A549 (cell line): ENCODE measurements around the gene RNF14.

Experiments
- CEBPB ChIP-seq, 2 experiments: fragments of >200 bp in 1 of 2; sonication (Bioruptor Twin) in 1 of 2; formaldehyde crosslinking in 1 of 2; IDR thresholded peaks; 2 replicates each; pipeline ENCODE4 v1.6.1; 2012 to 2016
- JUN ChIP-seq, 2 experiments: fragments of >200 bp; sonication (Bioruptor Twin); formaldehyde crosslinking; IDR thresholded peaks; 2 replicates in 1 of 2; 3 replicates in 1 of 2; pipeline ENCODE4 v1.6.1; 2016 to 2017
- MAFK ChIP-seq: fragments of 450-650 bp; IDR thresholded peaks from 2 replicates; pipeline ENCODE4 v1.6.1; 2014; ENCODE audit not compliant: partially characterized antibody
- MAZ ChIP-seq: fragments of 150-350 bp; IDR thresholded peaks from 2 replicates; pipeline ENCODE4 v1.6.1; 2014; ENCODE audit warnings: antibody characterized with exemption, low read depth, low read length, borderline replicate concordance
- MYC ChIP-seq: IDR thresholded peaks from 2 replicates; pipeline ENCODE4 v1.6.1; 2012; ENCODE audit warnings: mild to moderate bottlenecking, inconsistent platforms, low read length, improper control_type of control experiment, borderline replicate concordance
- NR3C1 ChIP-seq: fragments of >200 bp; sonication (Bioruptor Twin); formaldehyde crosslinking; IDR thresholded peaks from 3 replicates; pipeline ENCODE4 v1.6.1; 2017
- POLR2A ChIP-seq: IDR thresholded peaks from 2 replicates; pipeline ENCODE4 v1.6.1; 2012; ENCODE audit warnings: mild to moderate bottlenecking, low read length
- POLR2AphosphoS2 ChIP-seq: conservative IDR thresholded peaks from 2 replicates; pipeline ENCODE4 v1.6.1; 2012; ENCODE audit warnings: low read length, improper control_type of control experiment, inconsistent platforms
- RNF2 ChIP-seq: fragments of 200-600 bp; sonication (generic); IDR thresholded peaks from 2 replicates; pipeline ENCODE4 v1.6.1; 2016; ENCODE audit warnings: low read depth, mild to moderate bottlenecking, antibody characterized with exemption, moderate library complexity, borderline replicate concordance
- ZFP36 ChIP-seq: fragments of 450-650 bp; IDR thresholded peaks from 2 replicates; pipeline ENCODE4 v1.6.1; 2014; ENCODE audit warnings: borderline replicate concordance; ENCODE audit not compliant: partially characterized antibody
- ZSCAN20 ChIP-seq: fragments of 250-450 bp; sonication (Bioruptor Pico); IDR thresholded peaks from 2 replicates; pipeline ENCODE4 v1.8.0; 2022; ENCODE audit warnings: mild to moderate bottlenecking, moderate library complexity
- TF ChIP-seq, protein P1 (sequence below): fragments of >200 bp; sonication (Bioruptor Twin); formaldehyde crosslinking; IDR thresholded peaks from 3 replicates; pipeline ENCODE4 v1.5.1; 2016
- TF ChIP-seq, protein P2 (sequence below): fragments of 150-350 bp; IDR thresholded peaks from 2 replicates; pipeline ENCODE4 v1.6.1; 2014; ENCODE audit warnings: low read depth, mild to moderate bottlenecking, low read length
- TF ChIP-seq, protein P3 (sequence below): IDR thresholded peaks from 2 replicates; pipeline ENCODE4 v1.6.1; 2012

DNA sequence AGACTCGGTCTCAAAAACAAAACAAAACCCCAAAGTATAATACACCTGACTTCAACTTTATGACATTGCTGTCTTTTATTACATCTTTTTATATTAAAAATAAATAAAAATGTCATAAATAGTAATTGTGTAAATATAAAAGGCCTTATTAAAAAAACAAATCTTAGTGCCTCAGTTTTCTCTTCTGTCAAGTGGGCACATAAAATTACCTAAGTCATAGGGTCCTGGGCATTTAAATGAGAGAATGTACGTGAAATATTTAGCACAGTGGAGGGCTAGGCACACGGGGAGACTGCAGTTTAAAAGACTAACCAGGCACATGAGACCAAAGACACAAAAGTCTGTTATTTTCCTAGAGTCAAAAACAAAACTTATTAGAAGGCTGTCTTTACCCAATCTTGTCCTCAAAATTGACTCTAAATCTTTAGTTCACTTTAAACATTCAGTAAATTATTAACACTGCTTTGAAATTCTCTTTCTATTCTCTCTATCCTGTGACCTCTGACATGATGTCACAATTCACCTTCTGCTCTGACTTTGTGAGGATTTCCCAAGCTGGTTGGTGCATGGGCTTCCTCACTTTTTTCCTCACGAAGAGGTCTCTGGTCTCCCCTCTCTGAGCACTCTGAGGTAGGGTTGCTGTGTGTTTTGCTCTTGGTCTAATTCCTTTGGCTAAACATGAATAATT, 2.5 kb upstream of the RNF14 start:
- TF ChIP-seq MAZ (no peak), POLR2A (no peak), ZFP36 (no peak), POLR2AphosphoS2 (no peak), MYC (no peak), JUN (IDR thresholded peaks at IDR 0.05) (no peak), RNF2 (no peak), NR3C1 (no peak), CEBPB (IDR thresholded peaks at IDR 0.05) (no peak), MAFK (no peak), ZSCAN20 (CRISPR knock-in tag) (no peak)
- TF ChIP-seq, protein P1, sequence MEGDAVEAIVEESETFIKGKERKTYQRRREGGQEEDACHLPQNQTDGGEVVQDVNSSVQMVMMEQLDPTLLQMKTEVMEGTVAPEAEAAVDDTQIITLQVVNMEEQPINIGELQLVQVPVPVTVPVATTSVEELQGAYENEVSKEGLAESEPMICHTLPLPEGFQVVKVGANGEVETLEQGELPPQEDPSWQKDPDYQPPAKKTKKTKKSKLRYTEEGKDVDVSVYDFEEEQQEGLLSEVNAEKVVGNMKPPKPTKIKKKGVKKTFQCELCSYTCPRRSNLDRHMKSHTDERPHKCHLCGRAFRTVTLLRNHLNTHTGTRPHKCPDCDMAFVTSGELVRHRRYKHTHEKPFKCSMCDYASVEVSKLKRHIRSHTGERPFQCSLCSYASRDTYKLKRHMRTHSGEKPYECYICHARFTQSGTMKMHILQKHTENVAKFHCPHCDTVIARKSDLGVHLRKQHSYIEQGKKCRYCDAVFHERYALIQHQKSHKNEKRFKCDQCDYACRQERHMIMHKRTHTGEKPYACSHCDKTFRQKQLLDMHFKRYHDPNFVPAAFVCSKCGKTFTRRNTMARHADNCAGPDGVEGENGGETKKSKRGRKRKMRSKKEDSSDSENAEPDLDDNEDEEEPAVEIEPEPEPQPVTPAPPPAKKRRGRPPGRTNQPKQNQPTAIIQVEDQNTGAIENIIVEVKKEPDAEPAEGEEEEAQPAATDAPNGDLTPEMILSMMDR = no peak
- TF ChIP-seq, protein P2, sequence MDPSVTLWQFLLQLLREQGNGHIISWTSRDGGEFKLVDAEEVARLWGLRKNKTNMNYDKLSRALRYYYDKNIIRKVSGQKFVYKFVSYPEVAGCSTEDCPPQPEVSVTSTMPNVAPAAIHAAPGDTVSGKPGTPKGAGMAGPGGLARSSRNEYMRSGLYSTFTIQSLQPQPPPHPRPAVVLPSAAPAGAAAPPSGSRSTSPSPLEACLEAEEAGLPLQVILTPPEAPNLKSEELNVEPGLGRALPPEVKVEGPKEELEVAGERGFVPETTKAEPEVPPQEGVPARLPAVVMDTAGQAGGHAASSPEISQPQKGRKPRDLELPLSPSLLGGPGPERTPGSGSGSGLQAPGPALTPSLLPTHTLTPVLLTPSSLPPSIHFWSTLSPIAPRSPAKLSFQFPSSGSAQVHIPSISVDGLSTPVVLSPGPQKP = no peak
- TF ChIP-seq, protein P3, sequence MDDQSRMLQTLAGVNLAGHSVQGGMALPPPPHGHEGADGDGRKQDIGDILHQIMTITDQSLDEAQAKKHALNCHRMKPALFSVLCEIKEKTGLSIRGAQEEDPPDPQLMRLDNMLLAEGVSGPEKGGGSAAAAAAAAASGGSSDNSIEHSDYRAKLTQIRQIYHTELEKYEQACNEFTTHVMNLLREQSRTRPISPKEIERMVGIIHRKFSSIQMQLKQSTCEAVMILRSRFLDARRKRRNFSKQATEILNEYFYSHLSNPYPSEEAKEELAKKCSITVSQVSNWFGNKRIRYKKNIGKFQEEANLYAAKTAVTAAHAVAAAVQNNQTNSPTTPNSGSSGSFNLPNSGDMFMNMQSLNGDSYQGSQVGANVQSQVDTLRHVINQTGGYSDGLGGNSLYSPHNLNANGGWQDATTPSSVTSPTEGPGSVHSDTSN = no peak
